Liver (tissue), 9 donors: ENCODE data around the gene PIK3R3. TPM values are rescaled to one million over a fixed set of nuclear protein-coding genes. Genes with fewer than 3 reads are reported as not detected.

ENCODE experiments used
- DNase-seq: peaks from one replicate; pipeline ENCODE4 v3.0.0-alpha.2; 2017; ENCODE audit warnings: low spot score
- H3K27ac ChIP-seq, 2 donors: one replicate each; pipeline ENCODE4 v1.7.0; 2013; ENCODE audit warnings: inconsistent platforms in 2 of 2, low read length in 2 of 2, control low read depth in 1 of 2, low read depth in 1 of 2, mild to moderate bottlenecking in 1 of 2
- H3K27me3 ChIP-seq, 4 donors: one replicate each; pipeline versions ENCODE4 v1.6.1 to v1.7.0; 2013; ENCODE audit warnings: low read length in 3 of 4, inconsistent platforms in 1 of 4, mild to moderate bottlenecking in 1 of 4, moderate library complexity in 1 of 4; ENCODE audit not compliant: control insufficient read depth in 4 of 4, insufficient read depth in 4 of 4
- H3K36me3 ChIP-seq, 4 donors: one replicate each; pipeline versions ENCODE4 v1.6.1 to v1.7.0; 2013; ENCODE audit warnings: low read length in 3 of 4, mild to moderate bottlenecking in 3 of 4, low read depth in 1 of 4, moderate library complexity in 1 of 4; ENCODE audit not compliant: control insufficient read depth in 4 of 4, insufficient read depth in 3 of 4
- H3K4me1 ChIP-seq, 4 donors: one replicate each; pipeline versions ENCODE4 v1.6.1 to v1.7.0; 2013; ENCODE audit warnings: low read length in 3 of 4, mild to moderate bottlenecking in 3 of 4, moderate library complexity in 1 of 4; ENCODE audit not compliant: control insufficient read depth in 4 of 4, insufficient read depth in 4 of 4
- H3K4me3 ChIP-seq, 3 donors: one replicate each; pipeline versions ENCODE4 v1.6.1 to v1.7.0; 2013; ENCODE audit warnings: low read length in 3 of 3, control low read depth in 1 of 3, low read depth in 1 of 3, mild to moderate bottlenecking in 1 of 3
- H3K9ac ChIP-seq, 2 donors: one replicate each; pipeline ENCODE4 v1.7.0; 2013; ENCODE audit warnings: low read length in 2 of 2, mild to moderate bottlenecking in 2 of 2, moderate library complexity in 2 of 2, control low read depth in 1 of 2, low read depth in 1 of 2
- H3K9me3 ChIP-seq, 4 donors: one replicate each; pipeline versions ENCODE4 v1.6.1 to v1.7.0; 2013; ENCODE audit warnings: low read length in 3 of 4; ENCODE audit not compliant: control insufficient read depth in 4 of 4
- ATF3 ChIP-seq: IDR thresholded peaks from 2 replicates; pipeline ENCODE4 v1.6.1; 2016; ENCODE audit warnings: antibody characterized with exemption
- CTCF ChIP-seq: fragments of 150-350 bp; IDR thresholded peaks from 2 replicates; pipeline ENCODE4 v1.5.1; 2017; ENCODE audit warnings: improper control_type of control experiment, low read depth, low read length; ENCODE audit not compliant: missing input control
- FOXA2 ChIP-seq: IDR thresholded peaks from 2 replicates; pipeline ENCODE4 v1.6.1; 2016; ENCODE audit warnings: antibody characterized with exemption
- GABPA ChIP-seq, 2 donors: IDR thresholded peaks in 1 of 2; conservative IDR thresholded peaks in 1 of 2; 2 replicates each; pipeline ENCODE4 v1.6.1; 2016; ENCODE audit warnings: antibody characterized with exemption in 2 of 2, mild to moderate bottlenecking in 1 of 2, moderate library complexity in 1 of 2
- HNF4A ChIP-seq, 2 donors: conservative IDR thresholded peaks; 2 replicates each; pipeline ENCODE4 v1.6.1; 2016; ENCODE audit warnings: antibody characterized with exemption in 2 of 2, mild to moderate bottlenecking in 2 of 2
- HNF4G ChIP-seq: IDR thresholded peaks from 2 replicates; pipeline ENCODE4 v1.6.1; 2016; ENCODE audit warnings: antibody characterized with exemption
- JUND ChIP-seq, 2 donors: IDR thresholded peaks; 2 replicates each; pipeline ENCODE4 v1.6.1; 2016; ENCODE audit warnings: antibody characterized with exemption in 2 of 2
- MAX ChIP-seq: IDR thresholded peaks from 2 replicates; pipeline ENCODE4 v1.6.1; 2016; ENCODE audit warnings: antibody characterized with exemption
- NR2F2 ChIP-seq: IDR thresholded peaks from 2 replicates; pipeline ENCODE4 v1.6.1; 2016; ENCODE audit warnings: antibody characterized with exemption
- RAD21 ChIP-seq, 2 donors: IDR thresholded peaks; 2 replicates each; pipeline ENCODE4 v1.6.1; 2016; ENCODE audit warnings: antibody characterized with exemption in 2 of 2, mild to moderate bottlenecking in 2 of 2
- REST ChIP-seq: IDR thresholded peaks from 2 replicates; pipeline ENCODE4 v1.6.1; 2016; ENCODE audit warnings: antibody characterized with exemption, mild to moderate bottlenecking
- RXRA ChIP-seq, 2 donors: IDR thresholded peaks; 2 replicates each; pipeline ENCODE4 v1.6.1; 2017 to 2018; ENCODE audit warnings: antibody characterized with exemption in 2 of 2, mild to moderate bottlenecking in 1 of 2
- SP1 ChIP-seq: IDR thresholded peaks from 2 replicates; pipeline ENCODE4 v1.6.1; 2018; ENCODE audit warnings: antibody characterized with exemption, mild to moderate bottlenecking
- TAF1 ChIP-seq: conservative IDR thresholded peaks from 2 replicates; pipeline ENCODE4 v1.6.1; 2016; ENCODE audit warnings: antibody characterized with exemption, mild to moderate bottlenecking
- WGBS: extraction: QIAGEN DNeasy Blood & Tissue Kit; methylation state at CpG from one replicate; pipeline ENCODE4 v1.1.7; 2013; 5-methylcytosine and 5-hydroxymethylcytosine counted together
- polyA plus RNA-seq, 2 donors: library from polyadenylated mRNA; stranded (reverse) in 1 of 2; unstranded in 1 of 2; fragments of 200-250 nt in 1 of 2; fragments of >200 nt in 1 of 2; fragmentation: Nextera tagmentation in 1 of 2; extraction: Ambion mirVana in 1 of 2; gene quantifications; one replicate each; pipeline versions ENCODE4 v1.2.1 to v1.2.3, GENCODE V29; 2013 to 2015
- total RNA-seq, 2 donors: library from RNA; depleted of rRNA; stranded (reverse); fragments of >200 nt; gene quantifications; one replicate each; pipeline ENCODE4 v1.2.3, GENCODE V29; 2014
- donor health status: healthy.
- donor health status: healthy.
- donor health status: healthy.
- donor health status: healthy.
- donor health status: healthy.

The PIK3R3 gene
- total and polyA plus RNA-seq, 4 donors = 1.5 to 4.6 (median 2.7) TPM

- TF ChIP-seq NR2F2 (no peak), JUND (IDR thresholded peaks at IDR 0.05) (no peak)
- Histone ChIP-seq H3K27me3 (no peaks in the 10 kb centered on the region), H3K4me1 (no peaks in the 10 kb centered on the region), H3K4me3 (no peak overlapping the region), H3K9ac (no peak overlapping the region), H3K9me3 (no peaks in the 10 kb centered on the region), H3K36me3 (peaks cover 4 to 34% (median 29%) of the 10 kb centered on the region in 4 donors), H3K27ac (no peak overlapping the region)
- no peak for DNase-seq
- 89% methylated on average over 1 of the region's 1 CpG for WGBS
Observed at GRCh38 chr1:46012236-46012635, 120.2 kb downstream of the PIK3R3 start.

- Histone ChIP-seq H3K36me3 (peaks cover 4 to 37% (median 31%) of the 10 kb centered on the region in 4 donors), H3K4me3 (no peak overlapping the region), H3K9ac (no peak overlapping the region), H3K4me1 (no peaks in the 10 kb centered on the region), H3K27ac (no peak overlapping the region), H3K9me3 (no peaks in the 10 kb centered on the region), H3K27me3 (no peaks in the 10 kb centered on the region)
- no peak for DNase-seq
- TF ChIP-seq GABPA (IDR thresholded peaks at IDR 0.05 in 1 of 2, conservative IDR thresholded peaks at IDR 0.05 in 1 of 2) (no peak), RXRA (IDR thresholded peaks at IDR 0.05) (no peak), HNF4G (no peak), SP1 (no peak), REST (no peak), FOXA2 (no peak), ATF3 (no peak), RAD21 (IDR thresholded peaks at IDR 0.05) (no peak), TAF1 (no peak), CTCF (no peak), HNF4A (conservative IDR thresholded peaks at IDR 0.05) (no peak), MAX (no peak)
- WGBS = 83% methylated on average over 7 of the region's 7 CpGs
Observed at GRCh38 chr1:46011121-46011695, 121.2 kb downstream of the PIK3R3 start.
